DOHH2 (cell line): ENCODE measurements around the gene BRMS1.

Experiments
- H3F3A ChIP-seq: fragments of 200-600 bp; sonication (generic), shearing (Covaris generic); 2 replicates; pipeline ENCODE4 v1.6.0; 2016; ENCODE audit warnings: antibody characterized with exemption, mild to moderate bottlenecking; ENCODE audit not compliant: control insufficient read depth, insufficient read depth
- H3K27ac ChIP-seq: fragments of 200-600 bp; sonication (generic); 2 replicates; pipeline ENCODE4 v1.5.1; 2014; ENCODE audit warnings: low read depth, mild to moderate bottlenecking, low read length, moderate library complexity
- H3K27me3 ChIP-seq: fragments of 200-600 bp; sonication (generic); 2 replicates; pipeline ENCODE4 v1.6.1; 2014; ENCODE audit warnings: mild to moderate bottlenecking, low read length, mixed read lengths; ENCODE audit not compliant: control insufficient read depth
- H3K36me3 ChIP-seq: fragments of 200-600 bp; sonication (generic); 2 replicates; pipeline ENCODE4 v1.6.1; 2014; ENCODE audit warnings: mild to moderate bottlenecking, low read length, moderate library complexity, mixed read lengths; ENCODE audit not compliant: control insufficient read depth
- H3K4me1 ChIP-seq: fragments of 200-600 bp; sonication (generic); 2 replicates; pipeline ENCODE4 v1.6.1; 2014; ENCODE audit warnings: mild to moderate bottlenecking, low read length, mixed read lengths; ENCODE audit not compliant: control insufficient read depth
- H3K4me2 ChIP-seq: fragments of 200-600 bp; sonication (generic); 2 replicates; pipeline ENCODE4 v1.6.0; 2014; ENCODE audit warnings: mild to moderate bottlenecking, low read length, moderate library complexity
- H3K4me3 ChIP-seq: fragments of 200-600 bp; sonication (generic); 2 replicates; pipeline ENCODE4 v1.5.1; 2014; ENCODE audit warnings: mild to moderate bottlenecking, low read length, mixed read lengths
- H3K79me2 ChIP-seq: fragments of 200-600 bp; sonication (generic); 2 replicates; pipeline ENCODE4 v1.6.1; 2014; ENCODE audit warnings: mild to moderate bottlenecking, low read length, mixed read lengths; ENCODE audit not compliant: control insufficient read depth
- H3K9me2 ChIP-seq: fragments of 200-600 bp; sonication (generic); replicated peaks from 2 replicates; pipeline ENCODE4 v1.6.1; 2014; ENCODE audit warnings: mild to moderate bottlenecking, low read length, mixed read lengths; ENCODE audit not compliant: control insufficient read depth
- H3K9me3 ChIP-seq: fragments of 200-600 bp; sonication (generic); 2 replicates; pipeline ENCODE4 v1.6.1; 2014; ENCODE audit warnings: antibody characterized with exemption, low read length, mixed read lengths; ENCODE audit not compliant: control insufficient read depth, insufficient read depth
- H4K20me1 ChIP-seq: fragments of 200-600 bp; sonication (generic); 2 replicates; pipeline ENCODE4 v1.6.0; 2014; ENCODE audit warnings: low read depth, mild to moderate bottlenecking, antibody characterized with exemption, low read length, moderate library complexity; ENCODE audit not compliant: control insufficient read depth, insufficient read depth
- CTCF ChIP-seq: fragments of 200-600 bp; sonication (generic); IDR thresholded peaks from one replicate; pipeline ENCODE4 v1.5.1; 2014; ENCODE audit warnings: antibody characterized with exemption, mild to moderate bottlenecking, low read depth, low read length; ENCODE audit not compliant: poor library complexity, severe bottlenecking
- EZH2phosphoT487 ChIP-seq: fragments of 200-600 bp; sonication (generic); IDR thresholded peaks from 2 replicates; pipeline ENCODE4 v1.6.1; 2017; ENCODE audit warnings: borderline replicate concordance, mild to moderate bottlenecking, antibody characterized with exemption, low read length, moderate library complexity, mixed read lengths

Gene BRMS1

GRCh38 chr11:66347425-66348276 lies 2.7 kb upstream of the BRMS1 start, which contains the start of gene B4GAT1:
B4GAT1 (minus strand) TSS chr11:66347629; CDS start chr11:66347545, 84 bp downstream.
- Histone ChIP-seq H3K27ac (peak within 1 kb of the TSS; percentile 50), H3K9me2 (no peaks in the 10 kb centered on the region), H4K20me1 (peaks cover 4% of the 10 kb centered on the region; the same call in 1 of the 2 replicates), H3K4me2 (peak within 1 kb of the TSS; percentile 90), H3K4me1 (peaks cover 40% of the 10 kb centered on the region), H3K27me3 (no peaks in the 10 kb centered on the region), H3K9me3 (no peaks in the 10 kb centered on the region), H3K79me2 (peaks cover 35% of the 10 kb centered on the region), H3K4me3 (peak within 1 kb of the TSS; percentile 95), H3F3A (peaks cover 17% of the 10 kb centered on the region), H3K36me3 (no peaks in the 10 kb centered on the region; the same call in none of the 2 replicates)
- no peak for TF ChIP-seq EZH2phosphoT487
- no peak for TF ChIP-seq CTCF

- Histone ChIP-seq H3K4me1 (peaks cover 40% of the 10 kb centered on the region), H3K27ac (peak overlapping the region; percentile 33; the same call in 1 of the 2 replicates)
Observed at GRCh38 chr11:66346476-66347424, 1.8 kb upstream of the BRMS1 start.

GRCh38 chr11:66345316-66345649 lies 379 bp upstream of the BRMS1 start:
- H3K4me3 ChIP-seq, result peak overlapping the region; percentile 95
- peaks cover 40% of the 10 kb centered on the region for H3K4me1 ChIP-seq
- peaks cover 36% of the 10 kb centered on the region for H3K79me2 ChIP-seq

More at GRCh38 chr11:66346476-66347424, 1.8 kb upstream of the BRMS1 start:
- no peaks in the 10 kb centered on the region for H3K9me3 ChIP-seq
- H3K79me2 ChIP-seq, result peaks cover 36% of the 10 kb centered on the region
- peak overlapping the region; percentile 95 for H3K4me3 ChIP-seq
- peaks cover 17% of the 10 kb centered on the region for H3F3A ChIP-seq
- H3K9me2 ChIP-seq, result no peaks in the 10 kb centered on the region
- no peak for TF ChIP-seq CTCF
- TF ChIP-seq EZH2phosphoT487, result no peak
- peaks cover 4% of the 10 kb centered on the region; the same call in 1 of the 2 replicates for H4K20me1 ChIP-seq
- peaks cover 1% of the 10 kb centered on the region for H3K36me3 ChIP-seq
- no peaks in the 10 kb centered on the region for H3K27me3 ChIP-seq
- H3K4me2 ChIP-seq, result peak overlapping the region; percentile 90

More at GRCh38 chr11:66345316-66345649, 379 bp upstream of the BRMS1 start:
- no peaks in the 10 kb centered on the region for H3K27me3 ChIP-seq
- peaks cover 15% of the 10 kb centered on the region for H3K36me3 ChIP-seq
- peak overlapping the region; percentile 28; the same call in 1 of the 2 replicates for H3K27ac ChIP-seq
- H3K9me3 ChIP-seq, result no peaks in the 10 kb centered on the region
- H3K9me2 ChIP-seq, result no peaks in the 10 kb centered on the region
- peaks cover 4% of the 10 kb centered on the region; the same call in 1 of the 2 replicates for H4K20me1 ChIP-seq
- peak overlapping the region; percentile 90 for H3K4me2 ChIP-seq
- H3F3A ChIP-seq, result peaks cover 17% of the 10 kb centered on the region
- no peak for TF ChIP-seq CTCF
- TF ChIP-seq EZH2phosphoT487, result no peak
